Measurements from ENCODE around the gene SLF1.

SLF1 gene

DNA sequence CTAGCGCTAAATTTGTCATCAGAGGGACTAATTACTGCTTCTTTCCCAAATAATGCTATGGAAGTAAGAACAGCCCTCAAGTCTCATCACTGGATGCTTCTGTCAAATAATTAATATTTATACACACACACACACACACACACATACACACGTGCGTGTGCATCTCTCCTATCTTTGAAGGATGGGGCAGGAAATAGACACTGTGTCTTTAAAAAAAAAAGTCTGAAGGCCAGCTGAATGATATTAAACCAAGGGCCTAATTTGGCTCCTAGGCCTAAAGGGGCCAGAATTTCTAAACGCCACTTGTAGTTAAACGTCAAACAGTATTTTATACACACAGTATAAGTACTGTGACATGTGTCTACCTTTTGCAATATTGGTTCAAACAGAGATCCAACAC lies 3.3 kb downstream of the SLF1 start:
- no peaks in the 10 kb centered on the region for H3K4me1 ChIP-seq (ENCODE audit: control insufficient read depth, insufficient read depth, low read length)
- H3K27me3 ChIP-seq (ENCODE audit: control insufficient read depth, insufficient read depth, low read length): no peaks in the 10 kb centered on the region
- no peak overlapping the region for H3K9ac ChIP-seq (ENCODE audit: low read depth, low read length)
- H3K4me3 ChIP-seq (ENCODE audit: low read depth, low read length): no peak overlapping the region
- H3K36me3 ChIP-seq (ENCODE audit: control insufficient read depth, insufficient read depth, low read length): no peaks in the 10 kb centered on the region
- no peaks in the 10 kb centered on the region for H3K9me3 ChIP-seq (ENCODE audit: control insufficient read depth, insufficient read depth, low read length)

GRCh38 chr5:94623011-94623410 lies 4.5 kb downstream of the SLF1 start:
- Histone ChIP-seq H3K27me3 (ENCODE audit: control insufficient read depth, insufficient read depth, low read length) (no peaks in the 10 kb centered on the region), H3K4me3 (ENCODE audit: low read depth, low read length) (no peak overlapping the region), H3K4me1 (ENCODE audit: control insufficient read depth, insufficient read depth, low read length) (no peaks in the 10 kb centered on the region), H3K9ac (ENCODE audit: low read depth, low read length) (no peak overlapping the region), H3K36me3 (ENCODE audit: control insufficient read depth, insufficient read depth, low read length) (no peaks in the 10 kb centered on the region), H3K9me3 (ENCODE audit: control insufficient read depth, insufficient read depth, low read length) (no peaks in the 10 kb centered on the region)

DNA sequence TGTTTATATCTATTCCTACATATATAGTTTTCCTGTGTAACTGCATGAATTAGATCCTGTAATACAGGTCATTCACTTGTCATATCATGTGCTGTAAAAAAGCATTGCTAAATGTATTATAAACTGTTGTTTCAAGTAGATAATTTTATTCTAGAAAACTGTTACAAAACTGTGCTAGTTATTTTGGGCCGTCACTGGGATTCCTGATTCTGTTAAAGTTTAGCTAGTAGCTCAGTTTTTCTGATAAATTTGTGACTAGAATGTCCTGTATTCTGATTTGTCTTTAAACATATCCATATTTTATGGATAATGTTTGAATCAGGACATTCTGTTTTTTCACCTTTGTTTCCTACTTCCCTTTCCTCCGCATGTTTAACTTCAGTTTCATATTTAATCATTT lies 5.4 kb downstream of the SLF1 start:
- Histone ChIP-seq H3K36me3 (ENCODE audit: control insufficient read depth, insufficient read depth, low read length) (no peaks in the 10 kb centered on the region), H3K9ac (ENCODE audit: low read depth, low read length) (no peak overlapping the region), H3K27me3 (ENCODE audit: control insufficient read depth, insufficient read depth, low read length) (no peaks in the 10 kb centered on the region), H3K4me3 (ENCODE audit: low read depth, low read length) (no peak overlapping the region), H3K4me1 (ENCODE audit: control insufficient read depth, insufficient read depth, low read length) (no peaks in the 10 kb centered on the region), H3K9me3 (ENCODE audit: control insufficient read depth, insufficient read depth, low read length) (no peaks in the 10 kb centered on the region)

DNA sequence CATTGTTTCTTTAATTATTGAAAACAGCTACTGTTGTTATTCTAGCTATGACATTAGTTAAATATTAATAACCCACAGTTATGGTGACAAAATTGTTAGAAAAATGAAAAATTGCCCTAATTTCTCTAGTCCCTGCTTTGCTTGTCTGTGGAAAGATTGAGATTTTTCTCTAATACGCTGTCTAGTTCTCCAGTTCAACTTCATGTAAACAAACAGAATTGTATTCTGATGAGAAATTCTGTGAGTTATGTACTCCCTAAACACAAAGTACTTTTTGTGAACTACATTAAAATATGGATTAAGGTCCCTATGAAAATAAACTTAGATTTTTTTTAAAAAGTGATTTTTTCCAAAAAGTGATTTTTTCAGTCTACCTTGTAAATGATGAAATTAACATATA lies 8.7 kb downstream of the SLF1 start:
- no peaks in the 10 kb centered on the region for H3K4me1 ChIP-seq (ENCODE audit: control insufficient read depth, insufficient read depth, low read length)
- no peaks in the 10 kb centered on the region for H3K9me3 ChIP-seq (ENCODE audit: control insufficient read depth, insufficient read depth, low read length)
- no peaks in the 10 kb centered on the region for H3K36me3 ChIP-seq (ENCODE audit: control insufficient read depth, insufficient read depth, low read length)
- H3K27me3 ChIP-seq (ENCODE audit: control insufficient read depth, insufficient read depth, low read length): no peaks in the 10 kb centered on the region
- H3K9ac ChIP-seq (ENCODE audit: low read depth, low read length): no peak overlapping the region
- H3K4me3 ChIP-seq (ENCODE audit: low read depth, low read length): no peak overlapping the region

DNA sequence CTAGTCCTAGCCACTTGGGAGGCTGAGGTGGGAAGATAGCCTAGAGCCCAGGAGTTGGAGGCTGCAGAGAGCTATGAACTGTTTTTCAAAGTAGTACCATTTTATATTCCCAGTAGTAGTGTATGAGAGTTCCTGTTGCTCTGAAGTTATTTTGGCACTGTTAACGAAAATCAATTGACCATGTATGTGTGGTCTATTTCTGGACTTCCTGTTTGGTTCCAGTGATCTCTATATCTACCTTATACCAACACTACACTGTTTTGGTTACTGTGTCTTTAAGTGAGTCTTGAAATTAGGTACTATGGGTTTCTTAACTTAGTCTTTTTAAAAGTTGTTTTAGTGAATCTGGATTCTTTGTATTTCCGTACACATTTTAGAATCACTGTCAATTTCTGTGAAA lies 13.6 kb downstream of the SLF1 start:
- Histone ChIP-seq H3K9me3 (ENCODE audit: control insufficient read depth, insufficient read depth, low read length) (no peaks in the 10 kb centered on the region), H3K27me3 (ENCODE audit: control insufficient read depth, insufficient read depth, low read length) (no peaks in the 10 kb centered on the region), H3K36me3 (ENCODE audit: control insufficient read depth, insufficient read depth, low read length) (no peaks in the 10 kb centered on the region), H3K4me1 (ENCODE audit: control insufficient read depth, insufficient read depth, low read length) (no peaks in the 10 kb centered on the region), H3K9ac (ENCODE audit: low read depth, low read length) (no peak overlapping the region), H3K4me3 (ENCODE audit: low read depth, low read length) (no peak overlapping the region)

DNA sequence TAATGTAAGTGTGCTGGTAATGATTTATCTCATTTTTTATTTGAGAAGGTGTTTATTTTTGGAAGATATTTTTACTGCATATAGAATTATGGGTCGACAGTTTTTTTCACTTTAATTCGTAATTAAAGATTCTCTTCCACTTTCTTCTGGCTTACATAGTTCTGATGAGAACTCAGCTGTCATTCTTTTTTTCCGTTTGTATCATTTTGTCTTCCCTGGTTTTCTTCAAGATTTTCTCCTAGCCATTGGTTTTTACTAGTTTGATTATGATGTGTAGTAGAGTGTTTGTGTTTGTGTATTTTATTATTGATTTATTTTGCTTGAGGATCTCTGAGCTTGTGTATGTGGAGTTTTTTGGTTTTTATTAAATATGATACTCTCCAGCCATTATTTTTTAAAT lies 21.7 kb downstream of the SLF1 start:
- Histone ChIP-seq H3K4me3 (ENCODE audit: low read depth, low read length) (no peak overlapping the region), H3K36me3 (ENCODE audit: control insufficient read depth, insufficient read depth, low read length) (no peaks in the 10 kb centered on the region), H3K9ac (ENCODE audit: low read depth, low read length) (no peak overlapping the region), H3K4me1 (ENCODE audit: control insufficient read depth, insufficient read depth, low read length) (no peaks in the 10 kb centered on the region), H3K27me3 (ENCODE audit: control insufficient read depth, insufficient read depth, low read length) (no peaks in the 10 kb centered on the region), H3K9me3 (ENCODE audit: control insufficient read depth, insufficient read depth, low read length) (peaks cover 7% of the 10 kb centered on the region)

DNA sequence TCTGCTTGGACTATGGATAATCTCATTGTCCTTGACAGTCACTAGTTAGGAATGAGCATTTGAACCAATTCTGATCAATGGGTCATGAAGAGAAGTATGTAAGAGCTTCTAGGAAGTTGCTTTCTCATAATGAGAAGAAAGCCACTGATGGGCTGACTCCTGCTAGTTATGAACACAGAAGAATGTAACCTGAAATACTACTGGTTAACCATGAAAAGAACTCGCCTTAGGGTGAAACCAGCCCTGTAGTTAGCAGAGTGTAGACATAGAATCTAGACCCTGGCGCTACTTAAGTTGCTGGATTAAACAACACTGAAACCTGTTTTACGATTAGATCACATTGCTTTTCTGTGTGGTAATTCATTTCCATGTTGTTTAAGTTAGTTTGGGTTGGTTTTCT lies 26.6 kb downstream of the SLF1 start:
- H3K9me3 ChIP-seq (ENCODE audit: control insufficient read depth, insufficient read depth, low read length): no peaks in the 10 kb centered on the region
- no peaks in the 10 kb centered on the region for H3K36me3 ChIP-seq (ENCODE audit: control insufficient read depth, insufficient read depth, low read length)
- H3K27me3 ChIP-seq (ENCODE audit: control insufficient read depth, insufficient read depth, low read length): no peaks in the 10 kb centered on the region
- H3K4me1 ChIP-seq (ENCODE audit: control insufficient read depth, insufficient read depth, low read length): no peaks in the 10 kb centered on the region
- H3K4me3 ChIP-seq (ENCODE audit: low read depth, low read length): no peak overlapping the region
- H3K9ac ChIP-seq (ENCODE audit: low read depth, low read length): no peak overlapping the region

DNA sequence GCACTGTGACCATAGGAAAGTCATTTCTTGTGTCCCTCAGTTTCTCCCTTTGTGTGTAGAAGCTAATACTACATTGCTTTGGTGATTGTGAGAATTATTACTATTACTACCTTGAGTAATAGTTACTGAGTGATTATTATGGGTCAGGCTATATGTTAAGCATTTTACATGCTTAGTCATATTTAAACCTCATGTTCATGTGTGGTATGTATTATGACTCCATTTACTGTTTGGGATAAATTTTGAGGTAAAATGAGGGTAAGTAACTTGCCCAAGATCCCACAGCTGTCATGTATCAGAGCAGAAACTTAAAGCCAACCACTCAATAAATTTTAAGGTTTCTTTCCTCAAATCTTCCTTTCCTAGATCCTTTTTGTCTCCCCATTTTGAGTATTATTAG lies 28.3 kb downstream of the SLF1 start:
- Histone ChIP-seq H3K9me3 (ENCODE audit: control insufficient read depth, insufficient read depth, low read length) (no peaks in the 10 kb centered on the region), H3K4me3 (ENCODE audit: low read depth, low read length) (no peak overlapping the region), H3K36me3 (ENCODE audit: control insufficient read depth, insufficient read depth, low read length) (no peaks in the 10 kb centered on the region), H3K9ac (ENCODE audit: low read depth, low read length) (no peak overlapping the region), H3K4me1 (ENCODE audit: control insufficient read depth, insufficient read depth, low read length) (no peaks in the 10 kb centered on the region), H3K27me3 (ENCODE audit: control insufficient read depth, insufficient read depth, low read length) (no peaks in the 10 kb centered on the region)

- Histone ChIP-seq H3K36me3 (ENCODE audit: control insufficient read depth, insufficient read depth, low read length) (no peaks in the 10 kb centered on the region), H3K4me3 (ENCODE audit: low read depth, low read length) (no peak overlapping the region), H3K9ac (ENCODE audit: low read depth, low read length) (no peak overlapping the region)
These were observed 31.4 kb downstream of the SLF1 start for GRCh38 chr5:94649874-94650273.

GRCh38 chr5:94658272-94658671 lies 39.8 kb downstream of the SLF1 start:
- Histone ChIP-seq H3K27me3 (ENCODE audit: control insufficient read depth, insufficient read depth, low read length) (no peaks in the 10 kb centered on the region), H3K9ac (ENCODE audit: low read depth, low read length) (no peak overlapping the region), H3K9me3 (ENCODE audit: control insufficient read depth, insufficient read depth, low read length) (no peaks in the 10 kb centered on the region), H3K4me3 (ENCODE audit: low read depth, low read length) (no peak overlapping the region), H3K36me3 (ENCODE audit: control insufficient read depth, insufficient read depth, low read length) (no peaks in the 10 kb centered on the region), H3K4me1 (ENCODE audit: control insufficient read depth, insufficient read depth, low read length) (no peaks in the 10 kb centered on the region)

More at GRCh38 chr5:94649874-94650273, 31.4 kb downstream of the SLF1 start:
- H3K27me3 ChIP-seq (ENCODE audit: control insufficient read depth, insufficient read depth, low read length): no peaks in the 10 kb centered on the region
- no peaks in the 10 kb centered on the region for H3K4me1 ChIP-seq (ENCODE audit: control insufficient read depth, insufficient read depth, low read length)
- no peaks in the 10 kb centered on the region for H3K9me3 ChIP-seq (ENCODE audit: control insufficient read depth, insufficient read depth, low read length)

DNA sequence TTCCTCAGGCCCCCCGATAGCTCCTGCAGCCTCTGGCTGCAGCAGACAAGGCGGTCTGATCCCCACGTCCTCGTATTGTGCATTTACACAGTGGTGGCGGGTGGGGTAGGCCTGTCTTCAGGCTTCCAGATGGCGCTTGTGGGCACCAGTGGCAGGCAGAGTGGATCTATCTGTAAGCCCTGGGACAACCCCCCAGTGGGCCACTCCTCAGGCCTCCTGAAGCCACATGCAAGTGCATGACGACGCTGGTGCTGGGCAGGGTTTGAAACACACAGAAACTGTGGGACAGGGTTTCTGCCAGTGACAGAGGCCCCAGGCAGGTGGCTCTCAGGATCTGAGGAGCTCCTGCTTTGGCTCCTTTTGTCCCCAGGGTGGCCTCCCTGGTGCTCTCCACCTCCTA lies 42.0 kb downstream of the SLF1 start:
- no peaks in the 10 kb centered on the region for H3K9me3 ChIP-seq (ENCODE audit: control insufficient read depth, insufficient read depth, low read length)
- H3K4me3 ChIP-seq (ENCODE audit: low read depth, low read length): no peak overlapping the region
- H3K27me3 ChIP-seq (ENCODE audit: control insufficient read depth, insufficient read depth, low read length): no peaks in the 10 kb centered on the region
- no peak overlapping the region for H3K9ac ChIP-seq (ENCODE audit: low read depth, low read length)
- no peaks in the 10 kb centered on the region for H3K4me1 ChIP-seq (ENCODE audit: control insufficient read depth, insufficient read depth, low read length)
- peaks cover 4% of the 10 kb centered on the region for H3K36me3 ChIP-seq (ENCODE audit: control insufficient read depth, insufficient read depth, low read length)

DNA sequence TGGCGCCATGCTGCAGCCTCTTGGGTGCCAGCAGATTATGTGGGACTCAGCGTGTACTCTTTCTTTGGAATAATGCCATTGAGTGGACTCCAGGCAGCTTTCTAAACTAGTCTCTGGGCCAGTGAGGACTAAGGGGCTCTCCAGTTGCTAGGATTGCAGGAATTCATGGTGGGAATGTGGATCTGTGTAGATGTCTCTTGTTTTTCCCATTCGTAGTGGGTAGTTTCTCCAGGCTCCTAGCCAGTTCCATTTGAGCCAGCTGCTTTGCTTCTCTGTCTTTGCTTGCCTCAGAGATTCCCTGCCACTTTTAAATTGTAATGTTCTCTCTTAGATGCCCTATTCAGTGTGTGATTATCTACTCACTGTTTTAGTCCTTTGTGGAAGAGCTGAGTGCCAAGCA lies 42.6 kb downstream of the SLF1 start:
- H3K9me3 ChIP-seq (ENCODE audit: control insufficient read depth, insufficient read depth, low read length): no peaks in the 10 kb centered on the region
- no peaks in the 10 kb centered on the region for H3K27me3 ChIP-seq (ENCODE audit: control insufficient read depth, insufficient read depth, low read length)
- no peak overlapping the region for H3K9ac ChIP-seq (ENCODE audit: low read depth, low read length)
- no peaks in the 10 kb centered on the region for H3K4me1 ChIP-seq (ENCODE audit: control insufficient read depth, insufficient read depth, low read length)
- H3K4me3 ChIP-seq (ENCODE audit: low read depth, low read length): no peak overlapping the region
- H3K36me3 ChIP-seq (ENCODE audit: control insufficient read depth, insufficient read depth, low read length): peaks cover 4% of the 10 kb centered on the region

GRCh38 chr5:94667937-94668336 lies 49.5 kb downstream of the SLF1 start:
- Histone ChIP-seq H3K36me3 (ENCODE audit: control insufficient read depth, insufficient read depth, low read length) (peaks cover 4% of the 10 kb centered on the region), H3K9me3 (ENCODE audit: control insufficient read depth, insufficient read depth, low read length) (no peaks in the 10 kb centered on the region), H3K4me3 (ENCODE audit: low read depth, low read length) (no peak overlapping the region), H3K9ac (ENCODE audit: low read depth, low read length) (no peak overlapping the region), H3K27me3 (ENCODE audit: control insufficient read depth, insufficient read depth, low read length) (no peaks in the 10 kb centered on the region), H3K4me1 (ENCODE audit: control insufficient read depth, insufficient read depth, low read length) (no peaks in the 10 kb centered on the region)

All from iPS-15b (cell line).